HFFc6 (cell line): ENCODE measurements around the gene NDFIP2. TPM values are rescaled to one million over a fixed set of nuclear protein-coding genes. Genes with fewer than 3 reads are reported as not detected.

Experiments
- DNase-seq: peaks from one replicate; pipeline ENCODE4 v3.0.0-alpha.2; 2018
- H3K27ac Mint-ChIP-seq: 2 replicates; pipeline ENCODE4 v1.8.0; 2020; ENCODE audit warnings: mild to moderate bottlenecking, mixed read lengths
- H3K27me3 Mint-ChIP-seq: 2 replicates; pipeline ENCODE4 v1.8.0; 2021; ENCODE audit warnings: mild to moderate bottlenecking, moderate library complexity, mixed read lengths; ENCODE audit not compliant: insufficient read depth
- H3K36me3 Mint-ChIP-seq: 2 replicates; pipeline ENCODE4 v1.8.0; 2021; ENCODE audit warnings: low read depth, mixed read lengths
- H3K4me1 Mint-ChIP-seq: 2 replicates; pipeline ENCODE4 v1.8.0; 2020; ENCODE audit warnings: low read depth, mixed read lengths
- H3K4me3 Mint-ChIP-seq: 2 replicates; pipeline ENCODE4 v1.8.0; 2020; ENCODE audit warnings: mild to moderate bottlenecking, moderate library complexity, mixed read lengths
- H3K9me3 Mint-ChIP-seq: 2 replicates; pipeline ENCODE4 v1.8.0; 2020; ENCODE audit warnings: mild to moderate bottlenecking, mixed read lengths
- total RNA-seq, 6 experiments: library from RNA; stranded (reverse); fragmentation: NEBNext Ultra II Directional; extraction: Animal tissue kit (Norgen Biotek cat#: 25700); gene quantifications; 2 replicates in 1 of 6; 3 replicates in 5 of 6; pipeline ENCODE4 v1.2.3, GENCODE V29; 2021
- TF ChIP-seq, protein P1 (sequence below): fragments of 200-600 bp; sonication (generic); IDR thresholded peaks from 2 replicates; pipeline ENCODE4 v1.5.0; 2021; ENCODE audit warnings: antibody characterized with exemption, mild to moderate bottlenecking

Gene NDFIP2
- total RNA-seq, 6 experiments from 2014 or later, result 97.1 to 132 (median 99.7) TPM

DNA sequence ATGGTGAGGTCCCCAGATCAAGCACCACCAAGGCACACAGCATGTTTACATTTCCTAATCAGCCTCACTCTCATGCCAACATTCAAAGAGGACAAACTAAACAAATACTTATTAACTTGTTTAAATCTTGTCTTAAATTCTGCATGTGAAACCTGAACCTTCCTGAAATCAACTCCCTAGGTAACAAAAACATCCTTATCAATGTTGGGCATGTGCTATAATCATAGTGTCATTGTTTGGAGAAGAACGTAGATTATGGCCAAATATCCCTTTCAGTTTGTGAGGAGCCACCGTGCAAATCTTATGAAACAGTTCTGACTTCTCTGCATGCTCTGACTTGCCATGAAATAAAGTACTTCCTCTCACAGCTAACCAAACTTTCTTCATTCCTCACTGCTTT is 123.8 kb downstream of the NDFIP2 start:
- H3K36me3 Mint-ChIP-seq, result no peaks in the 10 kb centered on the region
- H3K4me1 Mint-ChIP-seq, result no peaks in the 10 kb centered on the region
- TF ChIP-seq, protein P1, sequence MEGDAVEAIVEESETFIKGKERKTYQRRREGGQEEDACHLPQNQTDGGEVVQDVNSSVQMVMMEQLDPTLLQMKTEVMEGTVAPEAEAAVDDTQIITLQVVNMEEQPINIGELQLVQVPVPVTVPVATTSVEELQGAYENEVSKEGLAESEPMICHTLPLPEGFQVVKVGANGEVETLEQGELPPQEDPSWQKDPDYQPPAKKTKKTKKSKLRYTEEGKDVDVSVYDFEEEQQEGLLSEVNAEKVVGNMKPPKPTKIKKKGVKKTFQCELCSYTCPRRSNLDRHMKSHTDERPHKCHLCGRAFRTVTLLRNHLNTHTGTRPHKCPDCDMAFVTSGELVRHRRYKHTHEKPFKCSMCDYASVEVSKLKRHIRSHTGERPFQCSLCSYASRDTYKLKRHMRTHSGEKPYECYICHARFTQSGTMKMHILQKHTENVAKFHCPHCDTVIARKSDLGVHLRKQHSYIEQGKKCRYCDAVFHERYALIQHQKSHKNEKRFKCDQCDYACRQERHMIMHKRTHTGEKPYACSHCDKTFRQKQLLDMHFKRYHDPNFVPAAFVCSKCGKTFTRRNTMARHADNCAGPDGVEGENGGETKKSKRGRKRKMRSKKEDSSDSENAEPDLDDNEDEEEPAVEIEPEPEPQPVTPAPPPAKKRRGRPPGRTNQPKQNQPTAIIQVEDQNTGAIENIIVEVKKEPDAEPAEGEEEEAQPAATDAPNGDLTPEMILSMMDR, result no peak
- H3K27ac Mint-ChIP-seq, result no peak overlapping the region
- H3K9me3 Mint-ChIP-seq, result no peaks in the 10 kb centered on the region
- no peak for DNase-seq
- no peak overlapping the region for H3K4me3 Mint-ChIP-seq
- no peaks in the 10 kb centered on the region; the same call in 1 of the 2 replicates for H3K27me3 Mint-ChIP-seq

Other genes starting within 250 kb of the NDFIP2 start
- 10 to 100 TPM; 28.5 to 37.6 (median 33.3) TPM for gene RBM26, start 74.9 kb upstream of the NDFIP2 start, total RNA-seq